Measurements from ENCODE around the gene EXOSC1. TPM values are rescaled to one million over a fixed set of nuclear protein-coding genes. Genes with fewer than 3 reads are reported as not detected.

The EXOSC1 gene
- total RNA-seq, 1 experiment from 2014 or later = 52.7 TPM

- Histone ChIP-seq H3K27me3 (replicated peaks; ENCODE audit: insufficient read depth, low read depth, low read length, poor library complexity) (no peaks in the 10 kb centered on the region), H3K27ac (ENCODE audit: low read depth, low read length, poor library complexity, severe bottlenecking) (no peak overlapping the region), H3K36me3 (ENCODE audit: insufficient read depth, low read length, poor library complexity, severe bottlenecking) (peaks cover 17% of the 10 kb centered on the region), H3K4me1 (ENCODE audit: insufficient read depth, low read length, poor library complexity, severe bottlenecking) (no peaks in the 10 kb centered on the region), H3K9me3 (ENCODE audit: low read depth, low read length, poor library complexity, severe bottlenecking) (no peaks in the 10 kb centered on the region), H3K4me3 (ENCODE audit: low read depth, low read length, poor library complexity, severe bottlenecking) (no peak overlapping the region)
- intact Hi-C loops (cut with micrococcal nuclease; ENCODE audit: unreplicated experiment) = no loop called here
- TF ChIP-seq CTCF (conservative IDR thresholded peaks at IDR 0.05; ENCODE audit: low read depth, low read length) (no peak), EZH2 (IDR thresholded peaks at IDR 0.05; ENCODE audit: borderline replicate concordance, low read depth, low read length, poor library complexity, severe bottlenecking) (no peak)
- ChIA-PET CTCF (no interaction called here), POLR2A (ENCODE audit: low non-redundant PET) (no interaction called here)
- DNase-seq (ENCODE audit: low spot score) = no peak
- BruUV-seq (replicated peaks) = no TSS peak
These were observed 37.7 kb upstream of the EXOSC1 start for GRCh38 chr10:97483506-97483905.

GRCh38 chr10:97482381-97482780, 36.6 kb upstream of the EXOSC1 start:
- H3K9me3 ChIP-seq (ENCODE audit: low read depth, low read length, poor library complexity, severe bottlenecking) = no peaks in the 10 kb centered on the region
- no peak overlapping the region for H3K4me3 ChIP-seq (ENCODE audit: low read depth, low read length, poor library complexity, severe bottlenecking)
- intact Hi-C loops (cut with micrococcal nuclease; ENCODE audit: unreplicated experiment) = no loop called here
- no peak for DNase-seq (ENCODE audit: low spot score)
- no peaks in the 10 kb centered on the region for H3K4me1 ChIP-seq (ENCODE audit: insufficient read depth, low read length, poor library complexity, severe bottlenecking)
- no peak overlapping the region for H3K27ac ChIP-seq (ENCODE audit: low read depth, low read length, poor library complexity, severe bottlenecking)
- peaks cover 26% of the 10 kb centered on the region for H3K36me3 ChIP-seq (ENCODE audit: insufficient read depth, low read length, poor library complexity, severe bottlenecking)
- ChIA-PET CTCF (no interaction called here), POLR2A (ENCODE audit: low non-redundant PET) (no interaction called here)
- TF ChIP-seq CTCF (conservative IDR thresholded peaks at IDR 0.05; ENCODE audit: low read depth, low read length) (no peak), EZH2 (IDR thresholded peaks at IDR 0.05; ENCODE audit: borderline replicate concordance, low read depth, low read length, poor library complexity, severe bottlenecking) (no peak)
- BruUV-seq (replicated peaks) = no TSS peak
- no peaks in the 10 kb centered on the region for H3K27me3 ChIP-seq (replicated peaks; ENCODE audit: insufficient read depth, low read depth, low read length, poor library complexity)

- TF ChIP-seq CTCF (conservative IDR thresholded peaks at IDR 0.05; ENCODE audit: low read depth, low read length) = no peak
- Histone ChIP-seq H3K36me3 (ENCODE audit: insufficient read depth, low read length, poor library complexity, severe bottlenecking) (peaks cover 40% of the 10 kb centered on the region), H3K4me3 (ENCODE audit: low read depth, low read length, poor library complexity, severe bottlenecking) (no peak overlapping the region), H3K9me3 (ENCODE audit: low read depth, low read length, poor library complexity, severe bottlenecking) (no peaks in the 10 kb centered on the region), H3K27ac (ENCODE audit: low read depth, low read length, poor library complexity, severe bottlenecking) (no peak overlapping the region), H3K4me1 (ENCODE audit: insufficient read depth, low read length, poor library complexity, severe bottlenecking) (no peaks in the 10 kb centered on the region), H3K27me3 (replicated peaks; ENCODE audit: insufficient read depth, low read depth, low read length, poor library complexity) (no peaks in the 10 kb centered on the region)
- ChIA-PET CTCF (no interaction called here), POLR2A (ENCODE audit: low non-redundant PET) (no interaction called here)
- no TSS peak for BruUV-seq (replicated peaks)
- intact Hi-C loops (cut with micrococcal nuclease; ENCODE audit: unreplicated experiment) = no loop called here
- no peak for DNase-seq (ENCODE audit: low spot score)
These were observed 35.3 kb upstream of the EXOSC1 start for GRCh38 chr10:97481071-97481470.

All from A673 (cell line).